Liver (tissue), 9 donors: ENCODE measurements around the gene SERP2. TPM values are rescaled to one million over a fixed set of nuclear protein-coding genes. Genes with fewer than 3 reads are reported as not detected.
A peak's percentile ranks its signal among the peaks of the same experiment; 100 is the strongest.

Experiments used
- DNase-seq: peaks from one replicate; pipeline ENCODE4 v3.0.0-alpha.2; 2017; ENCODE audit warnings: low spot score
- H3K27ac ChIP-seq, 2 donors: one replicate each; pipeline ENCODE4 v1.7.0; 2013; ENCODE audit warnings: inconsistent platforms in 2 of 2, low read length in 2 of 2, control low read depth in 1 of 2, low read depth in 1 of 2, mild to moderate bottlenecking in 1 of 2
- H3K27me3 ChIP-seq, 4 donors: one replicate each; pipeline versions ENCODE4 v1.6.1 to v1.7.0; 2013; ENCODE audit warnings: low read length in 3 of 4, inconsistent platforms in 1 of 4, mild to moderate bottlenecking in 1 of 4, moderate library complexity in 1 of 4; ENCODE audit not compliant: control insufficient read depth in 4 of 4, insufficient read depth in 4 of 4
- H3K36me3 ChIP-seq, 4 donors: one replicate each; pipeline versions ENCODE4 v1.6.1 to v1.7.0; 2013; ENCODE audit warnings: low read length in 3 of 4, mild to moderate bottlenecking in 3 of 4, low read depth in 1 of 4, moderate library complexity in 1 of 4; ENCODE audit not compliant: control insufficient read depth in 4 of 4, insufficient read depth in 3 of 4
- H3K4me1 ChIP-seq, 4 donors: one replicate each; pipeline versions ENCODE4 v1.6.1 to v1.7.0; 2013; ENCODE audit warnings: low read length in 3 of 4, mild to moderate bottlenecking in 3 of 4, moderate library complexity in 1 of 4; ENCODE audit not compliant: control insufficient read depth in 4 of 4, insufficient read depth in 4 of 4
- H3K4me3 ChIP-seq, 3 donors: one replicate each; pipeline versions ENCODE4 v1.6.1 to v1.7.0; 2013; ENCODE audit warnings: low read length in 3 of 3, control low read depth in 1 of 3, low read depth in 1 of 3, mild to moderate bottlenecking in 1 of 3
- H3K9ac ChIP-seq, 2 donors: one replicate each; pipeline ENCODE4 v1.7.0; 2013; ENCODE audit warnings: low read length in 2 of 2, mild to moderate bottlenecking in 2 of 2, moderate library complexity in 2 of 2, control low read depth in 1 of 2, low read depth in 1 of 2
- H3K9me3 ChIP-seq, 4 donors: one replicate each; pipeline versions ENCODE4 v1.6.1 to v1.7.0; 2013; ENCODE audit warnings: low read length in 3 of 4; ENCODE audit not compliant: control insufficient read depth in 4 of 4
- EGR1 ChIP-seq, 2 donors: IDR thresholded peaks; 2 replicates each; pipeline ENCODE4 v1.6.1; 2016 to 2018; ENCODE audit warnings: antibody characterized with exemption in 2 of 2, low read depth in 2 of 2
- FOXA1 ChIP-seq: IDR thresholded peaks from 2 replicates; pipeline ENCODE4 v1.6.1; 2016; ENCODE audit warnings: antibody characterized with exemption
- FOXA2 ChIP-seq: IDR thresholded peaks from 2 replicates; pipeline ENCODE4 v1.6.1; 2016; ENCODE audit warnings: antibody characterized with exemption
- HNF4G ChIP-seq: IDR thresholded peaks from 2 replicates; pipeline ENCODE4 v1.6.1; 2016; ENCODE audit warnings: antibody characterized with exemption
- JUND ChIP-seq, 2 donors: IDR thresholded peaks; 2 replicates each; pipeline ENCODE4 v1.6.1; 2016; ENCODE audit warnings: antibody characterized with exemption in 2 of 2
- NR2F2 ChIP-seq: IDR thresholded peaks from 2 replicates; pipeline ENCODE4 v1.6.1; 2016; ENCODE audit warnings: antibody characterized with exemption
- RAD21 ChIP-seq, 2 donors: IDR thresholded peaks; 2 replicates each; pipeline ENCODE4 v1.6.1; 2016; ENCODE audit warnings: antibody characterized with exemption in 2 of 2, mild to moderate bottlenecking in 2 of 2
- RXRA ChIP-seq, 2 donors: IDR thresholded peaks; 2 replicates each; pipeline ENCODE4 v1.6.1; 2017 to 2018; ENCODE audit warnings: antibody characterized with exemption in 2 of 2, mild to moderate bottlenecking in 1 of 2
- YY1 ChIP-seq: IDR thresholded peaks from 2 replicates; pipeline ENCODE4 v1.6.1; 2016; ENCODE audit warnings: antibody characterized with exemption, mild to moderate bottlenecking
- WGBS: extraction: QIAGEN DNeasy Blood & Tissue Kit; methylation state at CpG from one replicate; pipeline ENCODE4 v1.1.7; 2013; 5-methylcytosine and 5-hydroxymethylcytosine counted together
- polyA plus RNA-seq, 2 donors: library from polyadenylated mRNA; stranded (reverse) in 1 of 2; unstranded in 1 of 2; fragments of 200-250 nt in 1 of 2; fragments of >200 nt in 1 of 2; fragmentation: Nextera tagmentation in 1 of 2; extraction: Ambion mirVana in 1 of 2; gene quantifications; one replicate each; pipeline versions ENCODE4 v1.2.1 to v1.2.3, GENCODE V29; 2013 to 2015
- total RNA-seq, 2 donors: library from RNA; depleted of rRNA; stranded (reverse); fragments of >200 nt; gene quantifications; one replicate each; pipeline ENCODE4 v1.2.3, GENCODE V29; 2014
- TF ChIP-seq, protein P1 (sequence below): IDR thresholded peaks from 2 replicates; pipeline ENCODE4 v1.6.1; 2016; ENCODE audit warnings: antibody characterized with exemption
- TF ChIP-seq, protein P2 (sequence below): IDR thresholded peaks from 2 replicates; pipeline ENCODE4 v1.6.1; 2016; ENCODE audit warnings: antibody characterized with exemption, mild to moderate bottlenecking
- TF ChIP-seq, protein P3 (sequence below): IDR thresholded peaks from 2 replicates; pipeline ENCODE4 v1.6.1; 2016; ENCODE audit warnings: antibody characterized with exemption
- TF ChIP-seq, protein P4 (sequence below): fragments of 150-350 bp; IDR thresholded peaks from 2 replicates; pipeline ENCODE4 v1.5.1; 2017; ENCODE audit warnings: improper control_type of control experiment, low read depth, low read length; ENCODE audit not compliant: missing input control
- TF ChIP-seq, protein P5 (sequence below): IDR thresholded peaks from 2 replicates; pipeline ENCODE4 v1.6.1; 2016; ENCODE audit warnings: antibody characterized with exemption
- donor health status: healthy.
- donor health status: healthy.
- donor health status: healthy.
- donor health status: healthy.
- donor health status: healthy.

Gene SERP2
- total and polyA plus RNA-seq, 4 donors = 2.0 to 4.6 (median 3.6) TPM

DNA sequence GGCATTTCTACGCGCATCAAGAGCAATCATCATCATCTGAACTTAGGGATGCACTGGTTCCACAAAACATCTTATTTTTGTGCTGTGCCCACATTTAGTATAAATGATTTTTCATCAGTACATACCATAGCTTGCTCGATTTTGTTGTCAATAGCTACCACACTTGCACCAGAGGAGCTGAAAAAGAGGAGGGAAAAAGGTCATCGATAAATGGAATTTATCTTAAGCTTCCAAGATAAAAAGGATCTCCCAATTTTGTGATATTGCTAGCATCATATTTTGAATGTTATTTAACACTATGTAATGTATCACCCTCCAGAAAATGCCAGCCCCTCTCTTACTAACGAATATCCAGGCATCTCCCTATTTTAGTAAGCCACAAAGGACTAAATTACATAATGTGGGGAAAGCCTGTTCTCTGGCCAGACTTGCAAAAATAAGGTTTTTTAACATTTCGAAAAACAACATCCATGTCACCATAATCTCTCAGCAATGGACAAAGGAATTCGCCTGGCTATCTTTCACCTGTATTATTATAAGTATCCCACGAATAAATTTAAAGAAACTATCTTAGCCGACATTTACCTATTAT lies 62.4 kb downstream of the SERP2 start:
- 2% methylated on average over 9 of the region's 9 CpGs for WGBS
- Histone ChIP-seq H3K9ac (peak overlapping the region; percentile 93 to 95), H3K27me3 (no peaks in the 10 kb centered on the region), H3K9me3 (no peaks in the 10 kb centered on the region), H3K36me3 (peaks cover 7 to 10% (median 9%) of the 10 kb centered on the region in 4 donors), H3K27ac (peak overlapping the region; percentile 87 to 98), H3K4me1 (peaks cover 3 to 19% (median 15%) of the 10 kb centered on the region in 4 donors), H3K4me3 (peak overlapping the region; percentile 77 to 88 (median 79))
- no peak for DNase-seq
- TF ChIP-seq, protein P1, sequence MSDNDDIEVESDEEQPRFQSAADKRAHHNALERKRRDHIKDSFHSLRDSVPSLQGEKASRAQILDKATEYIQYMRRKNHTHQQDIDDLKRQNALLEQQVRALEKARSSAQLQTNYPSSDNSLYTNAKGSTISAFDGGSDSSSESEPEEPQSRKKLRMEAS = no peak
- no peak for TF ChIP-seq FOXA1
- TF ChIP-seq, protein P2, sequence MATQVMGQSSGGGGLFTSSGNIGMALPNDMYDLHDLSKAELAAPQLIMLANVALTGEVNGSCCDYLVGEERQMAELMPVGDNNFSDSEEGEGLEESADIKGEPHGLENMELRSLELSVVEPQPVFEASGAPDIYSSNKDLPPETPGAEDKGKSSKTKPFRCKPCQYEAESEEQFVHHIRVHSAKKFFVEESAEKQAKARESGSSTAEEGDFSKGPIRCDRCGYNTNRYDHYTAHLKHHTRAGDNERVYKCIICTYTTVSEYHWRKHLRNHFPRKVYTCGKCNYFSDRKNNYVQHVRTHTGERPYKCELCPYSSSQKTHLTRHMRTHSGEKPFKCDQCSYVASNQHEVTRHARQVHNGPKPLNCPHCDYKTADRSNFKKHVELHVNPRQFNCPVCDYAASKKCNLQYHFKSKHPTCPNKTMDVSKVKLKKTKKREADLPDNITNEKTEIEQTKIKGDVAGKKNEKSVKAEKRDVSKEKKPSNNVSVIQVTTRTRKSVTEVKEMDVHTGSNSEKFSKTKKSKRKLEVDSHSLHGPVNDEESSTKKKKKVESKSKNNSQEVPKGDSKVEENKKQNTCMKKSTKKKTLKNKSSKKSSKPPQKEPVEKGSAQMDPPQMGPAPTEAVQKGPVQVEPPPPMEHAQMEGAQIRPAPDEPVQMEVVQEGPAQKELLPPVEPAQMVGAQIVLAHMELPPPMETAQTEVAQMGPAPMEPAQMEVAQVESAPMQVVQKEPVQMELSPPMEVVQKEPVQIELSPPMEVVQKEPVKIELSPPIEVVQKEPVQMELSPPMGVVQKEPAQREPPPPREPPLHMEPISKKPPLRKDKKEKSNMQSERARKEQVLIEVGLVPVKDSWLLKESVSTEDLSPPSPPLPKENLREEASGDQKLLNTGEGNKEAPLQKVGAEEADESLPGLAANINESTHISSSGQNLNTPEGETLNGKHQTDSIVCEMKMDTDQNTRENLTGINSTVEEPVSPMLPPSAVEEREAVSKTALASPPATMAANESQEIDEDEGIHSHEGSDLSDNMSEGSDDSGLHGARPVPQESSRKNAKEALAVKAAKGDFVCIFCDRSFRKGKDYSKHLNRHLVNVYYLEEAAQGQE = no peak
- no peak for TF ChIP-seq NR2F2
- TF ChIP-seq, protein P3, sequence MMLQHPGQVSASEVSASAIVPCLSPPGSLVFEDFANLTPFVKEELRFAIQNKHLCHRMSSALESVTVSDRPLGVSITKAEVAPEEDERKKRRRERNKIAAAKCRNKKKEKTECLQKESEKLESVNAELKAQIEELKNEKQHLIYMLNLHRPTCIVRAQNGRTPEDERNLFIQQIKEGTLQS = no peak
- TF ChIP-seq, protein P4, sequence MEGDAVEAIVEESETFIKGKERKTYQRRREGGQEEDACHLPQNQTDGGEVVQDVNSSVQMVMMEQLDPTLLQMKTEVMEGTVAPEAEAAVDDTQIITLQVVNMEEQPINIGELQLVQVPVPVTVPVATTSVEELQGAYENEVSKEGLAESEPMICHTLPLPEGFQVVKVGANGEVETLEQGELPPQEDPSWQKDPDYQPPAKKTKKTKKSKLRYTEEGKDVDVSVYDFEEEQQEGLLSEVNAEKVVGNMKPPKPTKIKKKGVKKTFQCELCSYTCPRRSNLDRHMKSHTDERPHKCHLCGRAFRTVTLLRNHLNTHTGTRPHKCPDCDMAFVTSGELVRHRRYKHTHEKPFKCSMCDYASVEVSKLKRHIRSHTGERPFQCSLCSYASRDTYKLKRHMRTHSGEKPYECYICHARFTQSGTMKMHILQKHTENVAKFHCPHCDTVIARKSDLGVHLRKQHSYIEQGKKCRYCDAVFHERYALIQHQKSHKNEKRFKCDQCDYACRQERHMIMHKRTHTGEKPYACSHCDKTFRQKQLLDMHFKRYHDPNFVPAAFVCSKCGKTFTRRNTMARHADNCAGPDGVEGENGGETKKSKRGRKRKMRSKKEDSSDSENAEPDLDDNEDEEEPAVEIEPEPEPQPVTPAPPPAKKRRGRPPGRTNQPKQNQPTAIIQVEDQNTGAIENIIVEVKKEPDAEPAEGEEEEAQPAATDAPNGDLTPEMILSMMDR = no peak
- TF ChIP-seq JUND (IDR thresholded peaks at IDR 0.05) = no peak
- no peak for TF ChIP-seq EGR1 (IDR thresholded peaks at IDR 0.05; ENCODE audit: low read depth in 2 of 2)
- no peak for TF ChIP-seq HNF4G
- TF ChIP-seq RXRA (IDR thresholded peaks at IDR 0.05) = no peak
- TF ChIP-seq RAD21 (IDR thresholded peaks at IDR 0.05) = no peak
- no peak for TF ChIP-seq FOXA2
- TF ChIP-seq YY1 = no peak
- TF ChIP-seq, protein P5, sequence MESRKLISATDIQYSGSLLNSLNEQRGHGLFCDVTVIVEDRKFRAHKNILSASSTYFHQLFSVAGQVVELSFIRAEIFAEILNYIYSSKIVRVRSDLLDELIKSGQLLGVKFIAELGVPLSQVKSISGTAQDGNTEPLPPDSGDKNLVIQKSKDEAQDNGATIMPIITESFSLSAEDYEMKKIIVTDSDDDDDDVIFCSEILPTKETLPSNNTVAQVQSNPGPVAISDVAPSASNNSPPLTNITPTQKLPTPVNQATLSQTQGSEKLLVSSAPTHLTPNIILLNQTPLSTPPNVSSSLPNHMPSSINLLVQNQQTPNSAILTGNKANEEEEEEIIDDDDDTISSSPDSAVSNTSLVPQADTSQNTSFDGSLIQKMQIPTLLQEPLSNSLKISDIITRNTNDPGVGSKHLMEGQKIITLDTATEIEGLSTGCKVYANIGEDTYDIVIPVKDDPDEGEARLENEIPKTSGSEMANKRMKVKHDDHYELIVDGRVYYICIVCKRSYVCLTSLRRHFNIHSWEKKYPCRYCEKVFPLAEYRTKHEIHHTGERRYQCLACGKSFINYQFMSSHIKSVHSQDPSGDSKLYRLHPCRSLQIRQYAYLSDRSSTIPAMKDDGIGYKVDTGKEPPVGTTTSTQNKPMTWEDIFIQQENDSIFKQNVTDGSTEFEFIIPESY = no peak
